B cell (primary cell): ENCODE data around the gene LDLRAD2. TPM values are rescaled to one million over a fixed set of nuclear protein-coding genes. Genes with fewer than 3 reads are reported as not detected.

ENCODE experiments used
- ATAC-seq: fragments of 200-7000 bp; cut with Tn5 transposase; one replicate; pipeline ENCODE4 v1.10.0; 2021; ENCODE audit warnings: low read depth, mild to moderate bottlenecking, moderate number of reproducible peaks, moderate library complexity
- CTCF ChIA-PET: fragments of 350-600 bp; sonication (Branson Sonifier 250); formaldehyde crosslinking; loops from one replicate; lab custom pipeline; 2021; ENCODE audit warnings: antibody characterized with exemption, inconsistent platforms; lab: Charles Lee
- POLR2A ChIA-PET: fragments of 350-600 bp; sonication (Branson Sonifier 250); formaldehyde crosslinking; loops from one replicate; lab custom pipeline; 2021; ENCODE audit warnings: antibody characterized with exemption; lab: Charles Lee
- DNase-seq: peaks from one replicate; pipeline ENCODE4 v3.0.0; 2013
- H2AFZ ChIP-seq: 2 replicates; pipeline ENCODE4 v1.6.1; 2012; ENCODE audit warnings: mild to moderate bottlenecking, low read depth, low read length; ENCODE audit not compliant: insufficient read depth, poor library complexity, severe bottlenecking
- H3K27ac ChIP-seq, 2 donors: 1 replicate in 1 of 2; 2 replicates in 1 of 2; pipeline ENCODE4 v1.5.1; 2012 to 2013; ENCODE audit warnings: low read length in 2 of 2, mild to moderate bottlenecking in 2 of 2, moderate library complexity in 1 of 2
- H3K27me3 ChIP-seq, 4 experiments: fragments of 200-600 bp in 1 of 4; sonication (generic) in 1 of 4; replicated peaks in 1 of 4; 1 replicate in 2 of 4; 2 replicates in 2 of 4; pipeline versions ENCODE4 v1.6.1 to v1.7.0; 2013 to 2016; ENCODE audit warnings: low read length in 3 of 4, mild to moderate bottlenecking in 2 of 4, mixed read lengths in 1 of 4, moderate library complexity in 1 of 4; ENCODE audit not compliant: insufficient read depth in 4 of 4, control insufficient read depth in 3 of 4; ENCODE audit errors: control extremely low read depth in 1 of 4
- H3K36me3 ChIP-seq, 2 experiments: replicated peaks in 1 of 2; 1 replicate in 1 of 2; 2 replicates in 1 of 2; pipeline versions ENCODE4 v1.6.1 to v1.7.1; 2013; ENCODE audit warnings: low read length in 1 of 2; ENCODE audit not compliant: insufficient read depth in 2 of 2, control insufficient read depth in 1 of 2; ENCODE audit errors: control extremely low read depth in 1 of 2, extremely low read depth in 1 of 2
- H3K4me1 ChIP-seq, 2 donors: fragments of 200-600 bp in 1 of 2; sonication (generic) in 1 of 2; 1 replicate in 1 of 2; 2 replicates in 1 of 2; pipeline versions ENCODE4 v1.5.1 to v1.6.1; 2013 to 2017; ENCODE audit warnings: low read length in 2 of 2; ENCODE audit not compliant: control insufficient read depth in 2 of 2, insufficient read depth in 2 of 2
- H3K4me2 ChIP-seq: replicated peaks from 2 replicates; pipeline ENCODE3; 2012; ENCODE audit warnings: mild to moderate bottlenecking, low read depth, low read length; ENCODE audit not compliant: poor library complexity, severe bottlenecking
- H3K4me3 ChIP-seq, 5 experiments: fragments of 200-600 bp in 1 of 5; sonication (generic) in 1 of 5; 1 replicate in 3 of 5; 2 replicates in 2 of 5; pipeline versions ENCODE4 v1.5.1 to v1.7.0; 2011 to 2016; ENCODE audit warnings: low read length in 4 of 5, mild to moderate bottlenecking in 4 of 5, low read depth in 2 of 5, control low read depth in 1 of 5, moderate library complexity in 1 of 5; ENCODE audit not compliant: insufficient read depth in 1 of 5; ENCODE audit errors: control extremely low read depth in 1 of 5, extremely low read depth in 1 of 5
- H3K79me2 ChIP-seq: fragments of 200-600 bp; sonication (generic); one replicate; pipeline ENCODE4 v1.6.0; 2016; ENCODE audit warnings: low read length; ENCODE audit not compliant: control insufficient read depth, insufficient read depth
- H3K9ac ChIP-seq: fragments of 200-600 bp; sonication (generic); 2 replicates; pipeline ENCODE4 v1.6.1; 2017; ENCODE audit warnings: mild to moderate bottlenecking, low read length, moderate library complexity
- H3K9me3 ChIP-seq, 3 donors: one replicate each; pipeline versions ENCODE4 v1.6.1 to v1.7.1; 2013; ENCODE audit warnings: low read length in 2 of 3; ENCODE audit not compliant: control insufficient read depth in 2 of 3, insufficient read depth in 1 of 3; ENCODE audit errors: control extremely low read depth in 1 of 3
- H4K20me1 ChIP-seq: 2 replicates; pipeline ENCODE4 v1.6.0; 2012; ENCODE audit warnings: mild to moderate bottlenecking, low read length; ENCODE audit not compliant: insufficient read depth, control insufficient read depth, poor library complexity, severe bottlenecking
- H3K27ac Mint-ChIP-seq: one replicate; pipeline ENCODE4 v1.8.0; 2021; ENCODE audit warnings: mixed read lengths
- H3K27me3 Mint-ChIP-seq: one replicate; pipeline ENCODE4 v1.8.0; 2021; ENCODE audit warnings: mixed read lengths
- H3K4me1 Mint-ChIP-seq: one replicate; pipeline ENCODE4 v1.8.0; 2021; ENCODE audit warnings: mixed read lengths
- H3K4me3 Mint-ChIP-seq: one replicate; pipeline ENCODE4 v1.8.0; 2021; ENCODE audit warnings: mixed read lengths
- H3K9me3 Mint-ChIP-seq: one replicate; pipeline ENCODE4 v1.8.0; 2022; ENCODE audit warnings: mixed read lengths; ENCODE audit not compliant: insufficient read depth
- CTCF ChIP-seq: fragments of 200-600 bp; IDR thresholded peaks from one replicate; pipeline ENCODE4 v1.8.0; 2022; ENCODE audit warnings: antibody characterized with exemption, mild to moderate bottlenecking
- EZH2 ChIP-seq: IDR thresholded peaks from 2 replicates; pipeline ENCODE4 v1.6.1; 2012; ENCODE audit warnings: borderline replicate concordance, low read depth, mild to moderate bottlenecking, moderate library complexity, low read length; ENCODE audit not compliant: insufficient read depth, poor library complexity, severe bottlenecking
- WGBS: methylation state at CpG from one replicate; pipeline ENCODE4 v1.1.5; 2013; ENCODE audit warnings: missing lambda C conversion rate; ENCODE audit not compliant: insufficient coverage; 5-methylcytosine and 5-hydroxymethylcytosine counted together
- intact Hi-C: fragments of 100-400 bp; cut with micrococcal nuclease; formaldehyde crosslinking; loops from one replicate; pipeline ENCODE4 v1.10.0; 2022
- polyA plus RNA-seq: library from polyadenylated mRNA; depleted of rRNA; stranded (reverse); fragments of >200 nt; gene quantifications from 2 replicates; pipeline ENCODE4 v1.2.3, GENCODE V29; 2012
- total RNA-seq, 2 donors: library from RNA; stranded (reverse); fragments of 120-200 nt in 1 of 2; gene quantifications; 1 replicate in 1 of 2; 2 replicates in 1 of 2; pipeline versions ENCODE4 v1.2.3 to v1.2.4, GENCODE V29; 2013 to 2022

The LDLRAD2 gene
- total and polyA plus RNA-seq, 2 donors (not counting 1 experiment from before 2014, with no cell fraction given), result 0.47 to 3.0 TPM

- no peak overlapping the region for H3K9ac ChIP-seq
- no peak overlapping the region for H2AFZ ChIP-seq
- H4K20me1 ChIP-seq, result no peaks in the 10 kb centered on the region
- H3K9me3 Mint-ChIP-seq, result peaks cover 10% of the 10 kb centered on the region
- peaks cover 0 to 30% (median 11%) of the 10 kb centered on the region in 3 donors for H3K9me3 ChIP-seq
- ChIA-PET CTCF (no interaction called here), POLR2A (no interaction called here)
- H3K27ac Mint-ChIP-seq, result no peak overlapping the region
- H3K4me2 ChIP-seq, result no peak overlapping the region
- no peak for TF ChIP-seq EZH2
- TF ChIP-seq CTCF, result no peak
- no peak overlapping the region for H3K27ac ChIP-seq
- intact Hi-C loops, result no loop called here
- H3K4me3 ChIP-seq, result no peak overlapping the region
- peaks cover 0 to 2% of the 10 kb centered on the region in 2 experiments for H3K36me3 ChIP-seq
- H3K4me1 Mint-ChIP-seq, result no peaks in the 10 kb centered on the region
- ATAC-seq (no peak), DNase-seq (no peak)
- H3K27me3 ChIP-seq, result no peaks in the 10 kb centered on the region
- H3K4me1 ChIP-seq, result no peaks in the 10 kb centered on the region
- 92% methylated on average over 11 of the region's 11 CpGs for WGBS
- H3K27me3 Mint-ChIP-seq, result no peaks in the 10 kb centered on the region
- H3K4me3 Mint-ChIP-seq, result no peak overlapping the region
- H3K79me2 ChIP-seq, result no peaks in the 10 kb centered on the region
Observed at GRCh38 chr1:21833392-21833976, 21.4 kb downstream of the LDLRAD2 start.

- H3K9ac ChIP-seq, result no peak overlapping the region
- WGBS, result no CpG with 5 or more reads among the region's 1 CpG
- CTCF ChIA-PET, result no interaction called here
- H3K27ac ChIP-seq, result no peak overlapping the region
- H3K4me2 ChIP-seq, result no peak overlapping the region
- no peaks in the 10 kb centered on the region for H3K27me3 Mint-ChIP-seq
- H3K4me3 ChIP-seq, result no peak overlapping the region
- H3K27ac Mint-ChIP-seq, result no peak overlapping the region
- POLR2A ChIA-PET, result no interaction called here
- no peaks in the 10 kb centered on the region for H3K4me1 Mint-ChIP-seq
- peaks cover 0 to 2% of the 10 kb centered on the region in 2 experiments for H3K36me3 ChIP-seq
- H3K79me2 ChIP-seq, result no peaks in the 10 kb centered on the region
- no peaks in the 10 kb centered on the region for H3K27me3 ChIP-seq
- H3K9me3 Mint-ChIP-seq, result peaks cover 10% of the 10 kb centered on the region
- H3K9me3 ChIP-seq, result peaks cover 0 to 30% (median 11%) of the 10 kb centered on the region in 3 donors
- H4K20me1 ChIP-seq, result no peaks in the 10 kb centered on the region
- ATAC-seq (no peak), DNase-seq (no peak)
- intact Hi-C loops, result no loop called here
- TF ChIP-seq EZH2 (no peak), CTCF (no peak)
- no peak overlapping the region for H2AFZ ChIP-seq
- no peak overlapping the region for H3K4me3 Mint-ChIP-seq
- H3K4me1 ChIP-seq, result no peaks in the 10 kb centered on the region
Observed at GRCh38 chr1:21834094-21834493, 22.0 kb downstream of the LDLRAD2 start.
